Measurements from ENCODE around the gene GTPBP4.

- TF ChIP-seq, protein P1, sequence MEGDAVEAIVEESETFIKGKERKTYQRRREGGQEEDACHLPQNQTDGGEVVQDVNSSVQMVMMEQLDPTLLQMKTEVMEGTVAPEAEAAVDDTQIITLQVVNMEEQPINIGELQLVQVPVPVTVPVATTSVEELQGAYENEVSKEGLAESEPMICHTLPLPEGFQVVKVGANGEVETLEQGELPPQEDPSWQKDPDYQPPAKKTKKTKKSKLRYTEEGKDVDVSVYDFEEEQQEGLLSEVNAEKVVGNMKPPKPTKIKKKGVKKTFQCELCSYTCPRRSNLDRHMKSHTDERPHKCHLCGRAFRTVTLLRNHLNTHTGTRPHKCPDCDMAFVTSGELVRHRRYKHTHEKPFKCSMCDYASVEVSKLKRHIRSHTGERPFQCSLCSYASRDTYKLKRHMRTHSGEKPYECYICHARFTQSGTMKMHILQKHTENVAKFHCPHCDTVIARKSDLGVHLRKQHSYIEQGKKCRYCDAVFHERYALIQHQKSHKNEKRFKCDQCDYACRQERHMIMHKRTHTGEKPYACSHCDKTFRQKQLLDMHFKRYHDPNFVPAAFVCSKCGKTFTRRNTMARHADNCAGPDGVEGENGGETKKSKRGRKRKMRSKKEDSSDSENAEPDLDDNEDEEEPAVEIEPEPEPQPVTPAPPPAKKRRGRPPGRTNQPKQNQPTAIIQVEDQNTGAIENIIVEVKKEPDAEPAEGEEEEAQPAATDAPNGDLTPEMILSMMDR (IDR thresholded peaks at IDR 0.05), result no peak
- no peak for TF ChIP-seq POLR2A (IDR thresholded peaks at IDR 0.05)
These were observed 80.4 kb downstream of the GTPBP4 start for GRCh38 chr10:1068380-1069361.
